H9 (cell line): ENCODE results near the gene TACC2. TPM values are rescaled to one million over a fixed set of nuclear protein-coding genes. Genes with fewer than 3 reads are reported as not detected.

Source experiments
- DNase-seq: peaks from one replicate; pipeline ENCODE4 v3.0.0-alpha.2; 2017
- H2AFZ ChIP-seq: one replicate; pipeline ENCODE4 v1.6.1; 2013; ENCODE audit warnings: mild to moderate bottlenecking, low read length, control low read depth, moderate library complexity
- H2AK5ac ChIP-seq: 2 replicates; pipeline ENCODE4 v1.6.1; 2013; ENCODE audit warnings: low read length, control low read depth, mixed read lengths; ENCODE audit not compliant: insufficient read length
- H2BK120ac ChIP-seq: one replicate; pipeline ENCODE4 v1.6.1; 2013; ENCODE audit warnings: low read depth, mild to moderate bottlenecking, low read length, control low read depth, inconsistent platforms; ENCODE audit not compliant: poor library complexity, severe bottlenecking
- H2BK12ac ChIP-seq: 2 replicates; pipeline ENCODE4 v1.6.1; 2013; ENCODE audit warnings: low read length, control low read depth, mixed read lengths, low read depth; ENCODE audit not compliant: insufficient read length
- H2BK15ac ChIP-seq: 2 replicates; pipeline ENCODE4 v1.6.1; 2013; ENCODE audit warnings: low read depth, low read length, control low read depth
- H2BK20ac ChIP-seq: one replicate; pipeline ENCODE4 v1.6.1; 2013; ENCODE audit warnings: low read depth, mild to moderate bottlenecking, low read length, control low read depth, inconsistent platforms; ENCODE audit not compliant: poor library complexity, severe bottlenecking
- H2BK5ac ChIP-seq: 2 replicates; pipeline ENCODE4 v1.6.1; 2013; ENCODE audit warnings: low read length, control low read depth, mixed read lengths; ENCODE audit not compliant: insufficient read length
- H3K14ac ChIP-seq: 2 replicates; pipeline ENCODE4 v1.6.1; 2013; ENCODE audit warnings: low read length, control low read depth; ENCODE audit not compliant: insufficient read depth
- H3K18ac ChIP-seq: 2 replicates; pipeline ENCODE4 v1.6.1; 2013; ENCODE audit warnings: low read depth, mild to moderate bottlenecking, mixed read lengths, low read length, control low read depth; ENCODE audit not compliant: insufficient read length
- H3K23ac ChIP-seq: 2 replicates; pipeline ENCODE4 v1.6.1; 2013; ENCODE audit warnings: low read length, control low read depth, mixed read lengths, low read depth; ENCODE audit not compliant: insufficient read length
- H3K23me2 ChIP-seq: 2 replicates; pipeline ENCODE4 v1.6.1; 2013; ENCODE audit warnings: low read depth, mild to moderate bottlenecking, mixed read lengths, low read length, control low read depth; ENCODE audit not compliant: insufficient read length, poor library complexity, severe bottlenecking
- H3K27ac ChIP-seq: 2 replicates; pipeline ENCODE4 v1.5.1; 2013; ENCODE audit warnings: low read length, control low read depth, mixed read lengths, low read depth; ENCODE audit not compliant: insufficient read length
- H3K27me3 ChIP-seq: 2 replicates; pipeline ENCODE4 v1.6.1; 2013; ENCODE audit warnings: low read length, control low read depth, inconsistent platforms; ENCODE audit not compliant: insufficient read depth
- H3K4ac ChIP-seq: 2 replicates; pipeline ENCODE4 v1.6.1; 2013; ENCODE audit warnings: low read depth, mild to moderate bottlenecking, control low read depth, inconsistent platforms, low read length, moderate library complexity
- H3K4me1 ChIP-seq: 2 replicates; pipeline ENCODE4 v1.6.1; 2013; ENCODE audit warnings: low read length, control low read depth, inconsistent platforms; ENCODE audit not compliant: insufficient read depth
- H3K4me2 ChIP-seq: 2 replicates; pipeline ENCODE4 v1.6.1; 2013; ENCODE audit warnings: low read length, control low read depth, mixed read lengths; ENCODE audit not compliant: insufficient read length, insufficient read depth
- H3K56ac ChIP-seq: 2 replicates; pipeline ENCODE4 v1.6.1; 2013; ENCODE audit warnings: low read depth, mild to moderate bottlenecking, mixed read lengths, low read length, control low read depth; ENCODE audit not compliant: insufficient read length
- H3K79me1 ChIP-seq: 2 replicates; pipeline ENCODE4 v1.6.1; 2013; ENCODE audit warnings: low read depth, mild to moderate bottlenecking, moderate library complexity, low read length, control low read depth, inconsistent platforms; ENCODE audit not compliant: insufficient read depth, poor library complexity, severe bottlenecking
- H3K79me2 ChIP-seq: 2 replicates; pipeline ENCODE4 v1.6.1; 2013; ENCODE audit warnings: low read length, control low read depth, inconsistent platforms; ENCODE audit not compliant: insufficient read depth
- H3K9ac ChIP-seq: 2 replicates; pipeline ENCODE4 v1.6.1; 2013; ENCODE audit warnings: low read length, control low read depth, mixed read lengths; ENCODE audit not compliant: insufficient read length; ENCODE audit errors: extremely low read depth
- H3K9me3 ChIP-seq: one replicate; pipeline ENCODE4 v1.6.1; 2013; ENCODE audit warnings: low read depth, low read length, inconsistent platforms; ENCODE audit not compliant: control insufficient read depth
- H3T11ph ChIP-seq: one replicate; pipeline ENCODE4 v1.6.1; 2013; ENCODE audit warnings: mild to moderate bottlenecking, low read length, control low read depth, inconsistent platforms
- H4K20me1 ChIP-seq: one replicate; pipeline ENCODE4 v1.6.1; 2013; ENCODE audit not compliant: control insufficient read depth, insufficient read length, insufficient read depth
- H4K5ac ChIP-seq: 2 replicates; pipeline ENCODE4 v1.6.1; 2013; ENCODE audit warnings: low read depth, mild to moderate bottlenecking, mixed read lengths, low read length, control low read depth; ENCODE audit not compliant: insufficient read length
- H4K8ac ChIP-seq: replicated peaks from 2 replicates; pipeline ENCODE4 v1.6.1; 2013; ENCODE audit warnings: low read length, control low read depth, mixed read lengths, low read depth; ENCODE audit not compliant: insufficient read length
- H4K91ac ChIP-seq: 2 replicates; pipeline ENCODE4 v1.6.1; 2013; ENCODE audit warnings: low read depth, mild to moderate bottlenecking, moderate library complexity, mixed read lengths, low read length, control low read depth; ENCODE audit not compliant: insufficient read length
- H3K27ac Mint-ChIP-seq, 3 experiments: 2 replicates in 2 of 3; 3 replicates in 1 of 3; pipeline ENCODE4 v1.8.0; 2020 to 2021; ENCODE audit warnings: mixed read lengths in 3 of 3, mild to moderate bottlenecking in 1 of 3, moderate library complexity in 1 of 3
- H3K27me3 Mint-ChIP-seq: 2 replicates; pipeline ENCODE4 v1.8.0; 2021; ENCODE audit warnings: low read depth, mild to moderate bottlenecking, moderate library complexity, mixed read lengths
- H3K36me3 Mint-ChIP-seq, 3 experiments: 2 replicates in 2 of 3; 3 replicates in 1 of 3; pipeline ENCODE4 v1.8.0; 2020 to 2021; ENCODE audit warnings: low read depth in 3 of 3, mixed read lengths in 3 of 3; ENCODE audit not compliant: insufficient read depth in 1 of 3
- H3K4me1 Mint-ChIP-seq, 2 experiments: 2 replicates each; pipeline ENCODE4 v1.8.0; 2020; ENCODE audit warnings: mixed read lengths in 2 of 2
- H3K4me3 Mint-ChIP-seq, 2 experiments: 2 replicates in 1 of 2; 3 replicates in 1 of 2; pipeline ENCODE4 v1.8.0; 2020 to 2021; ENCODE audit warnings: mild to moderate bottlenecking in 2 of 2, mixed read lengths in 2 of 2, moderate library complexity in 1 of 2
- H3K9me3 Mint-ChIP-seq, 2 experiments: 2 replicates in 1 of 2; 3 replicates in 1 of 2; pipeline ENCODE4 v1.8.0; 2020; ENCODE audit warnings: mild to moderate bottlenecking in 2 of 2, mixed read lengths in 2 of 2, moderate library complexity in 1 of 2
- WGBS: extraction: QIAGEN DNeasy Blood & Tissue Kit; methylation state at CpG from one replicate; pipeline ENCODE4 v1.1.7; 2013; ENCODE audit warnings: missing lambda C conversion rate, low lambda C conversion rate, mixed read lengths; ENCODE audit not compliant: insufficient read length; ENCODE audit errors: extremely low coverage; 5-methylcytosine and 5-hydroxymethylcytosine counted together
- total RNA-seq: library from RNA; stranded (reverse); gene quantifications from 2 replicates; pipeline ENCODE4 v1.2.1, GENCODE V29; 2021
- TF ChIP-seq, protein P1 (sequence below): fragments of 200-600 bp; sonication (generic); conservative IDR thresholded peaks from 3 replicates; pipeline ENCODE4 v1.8.0; 2021; ENCODE audit warnings: antibody characterized with exemption, mild to moderate bottlenecking

Gene TACC2
- total RNA-seq, 1 experiment from 2014 or later, result 58.1 TPM

DNA sequence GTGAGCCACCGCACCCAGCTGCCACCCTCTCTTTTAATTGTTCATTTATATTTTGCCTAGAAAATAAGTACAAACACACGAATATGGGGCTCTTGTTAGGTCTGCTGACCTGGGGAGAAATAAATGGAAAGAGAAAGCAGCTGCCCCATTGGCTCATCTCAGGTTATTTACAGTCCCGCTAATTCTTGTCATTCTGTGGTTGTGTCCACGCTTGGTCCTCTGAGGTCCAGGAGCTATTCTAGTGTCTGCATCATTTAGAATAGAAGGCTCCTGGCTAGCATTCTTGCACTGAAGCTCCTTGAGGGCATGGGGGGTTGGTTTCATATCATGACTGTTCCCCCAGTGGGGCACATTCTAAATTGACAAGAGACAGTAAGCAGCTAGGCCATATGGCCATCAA lies 128.5 kb downstream of the TACC2 start:
- Histone ChIP-seq H2AFZ (no peak overlapping the region), H3K4me1 (no peaks in the 10 kb centered on the region), H3K79me2 (peaks cover 5% of the 10 kb centered on the region; the same call in 1 of the 2 replicates), H3K27ac (no peak overlapping the region), H3K14ac (no peak overlapping the region), H3K79me1 (no peaks in the 10 kb centered on the region), H3K23me2 (peaks cover 9% of the 10 kb centered on the region), H3K9ac (no peak overlapping the region), H3T11ph (no peak overlapping the region), H4K20me1 (no peaks in the 10 kb centered on the region), H4K8ac (no peak overlapping the region), H3K9me3 (no peaks in the 10 kb centered on the region), H2BK120ac (no peak overlapping the region), H3K27me3 (no peaks in the 10 kb centered on the region), H3K4ac (no peak overlapping the region), H2BK5ac (no peak overlapping the region), H4K91ac (no peak overlapping the region), H3K56ac (no peak overlapping the region), H2BK12ac (no peak overlapping the region), H4K5ac (no peak overlapping the region), H3K4me2 (no peak overlapping the region), H2BK20ac (no peak overlapping the region), H2AK5ac (no peak overlapping the region), H3K18ac (no peak overlapping the region), H3K23ac (no peak overlapping the region), H2BK15ac (no peak overlapping the region)
- WGBS, result no CpG with 5 or more reads among the region's 4 CpGs
- TF ChIP-seq, protein P1, sequence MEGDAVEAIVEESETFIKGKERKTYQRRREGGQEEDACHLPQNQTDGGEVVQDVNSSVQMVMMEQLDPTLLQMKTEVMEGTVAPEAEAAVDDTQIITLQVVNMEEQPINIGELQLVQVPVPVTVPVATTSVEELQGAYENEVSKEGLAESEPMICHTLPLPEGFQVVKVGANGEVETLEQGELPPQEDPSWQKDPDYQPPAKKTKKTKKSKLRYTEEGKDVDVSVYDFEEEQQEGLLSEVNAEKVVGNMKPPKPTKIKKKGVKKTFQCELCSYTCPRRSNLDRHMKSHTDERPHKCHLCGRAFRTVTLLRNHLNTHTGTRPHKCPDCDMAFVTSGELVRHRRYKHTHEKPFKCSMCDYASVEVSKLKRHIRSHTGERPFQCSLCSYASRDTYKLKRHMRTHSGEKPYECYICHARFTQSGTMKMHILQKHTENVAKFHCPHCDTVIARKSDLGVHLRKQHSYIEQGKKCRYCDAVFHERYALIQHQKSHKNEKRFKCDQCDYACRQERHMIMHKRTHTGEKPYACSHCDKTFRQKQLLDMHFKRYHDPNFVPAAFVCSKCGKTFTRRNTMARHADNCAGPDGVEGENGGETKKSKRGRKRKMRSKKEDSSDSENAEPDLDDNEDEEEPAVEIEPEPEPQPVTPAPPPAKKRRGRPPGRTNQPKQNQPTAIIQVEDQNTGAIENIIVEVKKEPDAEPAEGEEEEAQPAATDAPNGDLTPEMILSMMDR, result no peak
- peaks cover 32 to 38% of the 10 kb centered on the region in 2 experiments for H3K4me1 Mint-ChIP-seq
- H3K4me3 Mint-ChIP-seq, result no peak overlapping the region
- no peaks in the 10 kb centered on the region for H3K9me3 Mint-ChIP-seq
- no peaks in the 10 kb centered on the region for H3K36me3 Mint-ChIP-seq
- peaks cover 6% of the 10 kb centered on the region for H3K27me3 Mint-ChIP-seq
- no peak overlapping the region for H3K27ac Mint-ChIP-seq
- no peak for DNase-seq
